GM12892 (cell line): Measurements from ENCODE around the gene MAGI2.

Source experiments
- POLR2A ChIP-seq: IDR thresholded peaks from 2 replicates; pipeline ENCODE4 v1.6.1; 2011; ENCODE audit warnings: low read depth, low read length, control low read depth
- POLR2AphosphoS5 ChIP-seq: IDR thresholded peaks from 2 replicates; pipeline ENCODE4 v1.6.1; 2011; ENCODE audit warnings: low read depth, low read length, control low read depth
- TAF1 ChIP-seq: IDR thresholded peaks from 2 replicates; pipeline ENCODE4 v1.6.1; 2011; ENCODE audit warnings: low read depth, mild to moderate bottlenecking, control low read depth, low read length, borderline replicate concordance

DNA sequence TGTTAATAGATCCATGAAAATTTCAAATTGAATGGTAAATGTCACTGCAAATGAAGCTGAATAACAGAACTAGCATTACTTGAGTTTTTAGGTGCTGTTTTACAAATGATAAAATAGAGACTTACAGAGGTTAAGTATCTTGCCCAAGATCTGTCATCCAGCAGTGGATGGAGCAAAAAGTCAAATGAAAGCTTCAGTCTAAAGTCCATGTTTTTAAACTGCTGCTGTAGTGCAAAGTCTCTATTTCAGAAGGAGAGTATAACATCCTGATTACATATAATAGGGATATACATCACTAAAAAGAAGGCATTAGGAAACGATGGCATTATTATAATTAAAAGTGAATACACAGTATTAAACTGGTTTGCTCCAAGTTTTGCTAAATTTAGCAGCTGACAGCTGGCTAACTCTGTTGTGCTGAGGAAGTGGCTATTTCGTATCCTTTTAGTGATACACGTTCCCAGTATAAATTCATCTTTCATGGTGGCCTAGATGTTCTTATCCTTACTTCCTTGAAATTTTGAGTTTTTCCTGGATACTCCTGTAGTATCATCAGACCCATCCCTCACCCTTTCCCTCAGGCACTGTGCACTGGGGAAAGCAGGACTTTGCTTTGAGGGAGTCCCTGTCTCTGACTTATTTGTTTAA is 603.2 kb downstream of the MAGI2 start:
- TF ChIP-seq POLR2A (no peak), POLR2AphosphoS5 (no peak), TAF1 (no peak)
